NT2/D1 (cell line): ENCODE measurements around the gene EEF1AKMT1.

ENCODE experiments used
- SUZ12 ChIP-seq: IDR thresholded peaks from 2 replicates; pipeline ENCODE4 v1.6.1; 2011; ENCODE audit not compliant: insufficient read length, insufficient read depth; ENCODE audit errors: extremely low read depth
- ZNF274 ChIP-seq: IDR thresholded peaks from 2 replicates; pipeline ENCODE4 v1.6.1; 2011; ENCODE audit warnings: mild to moderate bottlenecking, low read depth, low read length

DNA sequence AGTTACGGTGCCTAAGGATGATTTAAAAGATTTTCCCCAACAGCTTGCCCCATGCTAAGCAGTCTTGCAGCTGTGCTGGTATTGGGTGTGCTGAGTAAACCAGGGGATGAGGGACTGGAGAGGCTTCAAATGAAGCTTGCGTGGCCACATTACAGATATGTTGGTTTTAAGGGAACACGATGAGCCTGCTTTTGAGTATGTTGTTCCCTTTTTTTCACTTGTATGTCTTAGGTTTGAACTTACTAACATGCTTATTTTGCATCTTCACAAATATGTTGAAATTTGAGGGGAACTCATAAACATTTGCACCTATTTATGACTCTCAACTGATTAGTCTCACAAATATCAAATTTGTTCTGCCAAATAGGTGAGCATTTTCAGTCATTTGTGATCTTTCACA, 72.3 kb downstream of the EEF1AKMT1 start:
- TF ChIP-seq ZNF274 (no peak), SUZ12 (no peak)
